ENCODE measurements around the gene DSCAML1. TPM values are rescaled to one million over a fixed set of nuclear protein-coding genes. Genes with fewer than 3 reads are reported as not detected.

The DSCAML1 gene
- total RNA-seq, 1 donor from 2014 or later, result 0.16 TPM

DNA sequence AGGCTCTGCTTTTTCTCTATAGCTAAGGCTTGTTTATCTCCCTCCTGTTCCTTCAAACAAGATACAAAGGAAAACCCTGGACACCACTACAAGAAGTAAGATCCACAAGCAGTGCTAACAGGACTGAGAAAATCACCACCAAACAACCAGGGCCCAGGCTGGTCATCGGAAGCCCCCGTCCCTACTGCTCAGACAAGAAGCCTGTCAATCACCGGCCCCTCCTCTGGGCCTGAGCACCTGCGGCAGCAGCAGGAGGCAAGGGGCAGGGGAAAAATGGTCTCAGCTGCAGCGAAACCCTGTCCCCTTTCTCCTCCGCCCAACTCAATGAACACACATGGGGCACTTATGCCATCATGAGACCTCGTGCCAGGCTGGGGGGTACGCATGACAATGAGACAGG lies 314.1 kb downstream of the DSCAML1 start:
- Histone ChIP-seq H4K20me1 (ENCODE audit: insufficient read depth, low read length) (no peaks in the 10 kb centered on the region), H3K4me1 (ENCODE audit: insufficient read depth, low read length) (no peaks in the 10 kb centered on the region), H2AFZ (ENCODE audit: low read depth, low read length) (no peak overlapping the region), H3K9ac (ENCODE audit: low read length) (no peak overlapping the region), H3K27ac (ENCODE audit: low read depth, low read length) (no peak overlapping the region), H3K79me2 (ENCODE audit: insufficient read depth, low read length) (no peaks in the 10 kb centered on the region), H3K27me3 (ENCODE audit: insufficient read depth, low read length) (peaks cover 11% of the 10 kb centered on the region), H3K4me2 (ENCODE audit: low read length) (no peak overlapping the region), H3K4me3 (ENCODE audit: insufficient read depth, low read depth, low read length) (no peak overlapping the region), H3K9me3 (ENCODE audit: insufficient read depth, low read depth, low read length) (no peaks in the 10 kb centered on the region), H3K36me3 (ENCODE audit: insufficient read depth, low read length) (no peaks in the 10 kb centered on the region)
- Mint-ChIP-seq H3K27ac (ENCODE audit: unreplicated experiment) (no peak overlapping the region), H3K4me3 (ENCODE audit: unreplicated experiment) (no peak overlapping the region), H3K27me3 (ENCODE audit: low read depth, unreplicated experiment) (peaks cover 43% of the 10 kb centered on the region), H3K9me3 (ENCODE audit: unreplicated experiment) (peaks cover 2% of the 10 kb centered on the region), H3K36me3 (ENCODE audit: low read depth, unreplicated experiment) (peaks cover 4% of the 10 kb centered on the region), H3K4me1 (ENCODE audit: low read depth, unreplicated experiment) (peaks cover 10% of the 10 kb centered on the region)
- TF ChIP-seq EZH2 (IDR thresholded peaks at IDR 0.05; ENCODE audit: insufficient read depth, low read length) (no peak), CTCF (IDR thresholded peaks at IDR 0.05; ENCODE audit: insufficient read depth, low read depth, low read length) (no peak)
- no peak for FAIRE-seq
- no peak for DNase-seq (ENCODE audit: low read depth)

- DNase-seq (ENCODE audit: low read depth) (no peak), FAIRE-seq (no peak)
- Histone ChIP-seq H3K27ac (ENCODE audit: low read depth, low read length) (no peak overlapping the region), H2AFZ (ENCODE audit: low read depth, low read length) (no peak overlapping the region), H3K36me3 (ENCODE audit: insufficient read depth, low read length) (no peaks in the 10 kb centered on the region), H3K4me2 (ENCODE audit: low read length) (no peak overlapping the region), H4K20me1 (ENCODE audit: insufficient read depth, low read length) (no peaks in the 10 kb centered on the region), H3K79me2 (ENCODE audit: insufficient read depth, low read length) (no peaks in the 10 kb centered on the region), H3K9me3 (ENCODE audit: insufficient read depth, low read depth, low read length) (no peaks in the 10 kb centered on the region), H3K27me3 (ENCODE audit: insufficient read depth, low read length) (peaks cover 11% of the 10 kb centered on the region), H3K4me3 (ENCODE audit: insufficient read depth, low read depth, low read length) (no peak overlapping the region), H3K4me1 (ENCODE audit: insufficient read depth, low read length) (no peaks in the 10 kb centered on the region), H3K9ac (ENCODE audit: low read length) (no peak overlapping the region)
- Mint-ChIP-seq H3K4me1 (ENCODE audit: low read depth, unreplicated experiment) (peaks cover 10% of the 10 kb centered on the region), H3K36me3 (ENCODE audit: low read depth, unreplicated experiment) (peaks cover 4% of the 10 kb centered on the region), H3K27me3 (ENCODE audit: low read depth, unreplicated experiment) (peaks cover 47% of the 10 kb centered on the region), H3K27ac (ENCODE audit: unreplicated experiment) (no peak overlapping the region), H3K9me3 (ENCODE audit: unreplicated experiment) (peaks cover 2% of the 10 kb centered on the region), H3K4me3 (ENCODE audit: unreplicated experiment) (no peak overlapping the region)
- TF ChIP-seq EZH2 (IDR thresholded peaks at IDR 0.05; ENCODE audit: insufficient read depth, low read length) (no peak), CTCF (IDR thresholded peaks at IDR 0.05; ENCODE audit: insufficient read depth, low read depth, low read length) (no peak)
Observed at GRCh38 chr11:117481885-117482284, 315.1 kb downstream of the DSCAML1 start.

DNA sequence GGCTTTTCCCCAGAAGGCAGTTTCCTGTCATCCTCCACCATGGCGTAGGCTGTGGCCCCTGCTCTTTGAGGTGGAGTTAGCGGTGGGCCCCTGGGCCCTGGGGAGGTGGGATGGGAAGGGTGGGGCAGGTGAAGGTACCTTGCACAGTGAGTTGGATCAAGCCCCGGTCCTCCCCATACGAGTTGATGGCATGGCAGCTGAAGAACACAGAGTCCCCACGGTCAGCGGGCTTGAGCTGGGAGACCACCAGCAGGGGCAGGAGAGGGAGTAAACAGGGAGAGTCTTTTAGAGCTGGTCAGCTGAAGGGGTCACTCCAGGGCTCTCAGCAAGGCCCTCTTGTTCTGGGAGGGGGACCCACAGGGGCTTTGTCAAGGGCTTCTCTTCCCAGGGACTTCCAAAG lies 316.0 kb downstream of the DSCAML1 start:
- H3K36me3 ChIP-seq (ENCODE audit: insufficient read depth, low read length), result no peaks in the 10 kb centered on the region
- Mint-ChIP-seq H3K9me3 (ENCODE audit: unreplicated experiment) (peaks cover 2% of the 10 kb centered on the region), H3K4me3 (ENCODE audit: unreplicated experiment) (no peak overlapping the region)

More for the DNA sequence above, 316.0 kb downstream of the DSCAML1 start:
- H3K4me1 Mint-ChIP-seq (ENCODE audit: low read depth, unreplicated experiment), result peaks cover 10% of the 10 kb centered on the region
- no peak for FAIRE-seq
- TF ChIP-seq CTCF (IDR thresholded peaks at IDR 0.05; ENCODE audit: insufficient read depth, low read depth, low read length), result no peak
- no peak for TF ChIP-seq EZH2 (IDR thresholded peaks at IDR 0.05; ENCODE audit: insufficient read depth, low read length)
- no peak overlapping the region for H3K4me2 ChIP-seq (ENCODE audit: low read length)
- H3K4me3 ChIP-seq (ENCODE audit: insufficient read depth, low read depth, low read length), result no peak overlapping the region
- H3K27ac ChIP-seq (ENCODE audit: low read depth, low read length), result no peak overlapping the region
- no peak overlapping the region for H3K9ac ChIP-seq (ENCODE audit: low read length)
- DNase-seq (ENCODE audit: low read depth), result no peak
- no peak overlapping the region for H3K27ac Mint-ChIP-seq (ENCODE audit: unreplicated experiment)
- peaks cover 11% of the 10 kb centered on the region for H3K27me3 ChIP-seq (ENCODE audit: insufficient read depth, low read length)
- H3K9me3 ChIP-seq (ENCODE audit: insufficient read depth, low read depth, low read length), result no peaks in the 10 kb centered on the region
- peaks cover 4% of the 10 kb centered on the region for H3K36me3 Mint-ChIP-seq (ENCODE audit: low read depth, unreplicated experiment)
- no peaks in the 10 kb centered on the region for H3K79me2 ChIP-seq (ENCODE audit: insufficient read depth, low read length)
- no peaks in the 10 kb centered on the region for H4K20me1 ChIP-seq (ENCODE audit: insufficient read depth, low read length)
- peaks cover 55% of the 10 kb centered on the region for H3K27me3 Mint-ChIP-seq (ENCODE audit: low read depth, unreplicated experiment)
- no peak overlapping the region for H2AFZ ChIP-seq (ENCODE audit: low read depth, low read length)
- no peaks in the 10 kb centered on the region for H3K4me1 ChIP-seq (ENCODE audit: insufficient read depth, low read length)
